Type B pancreatic cell (in vitro differentiated cells): ENCODE results near the gene ROR1. TPM values are rescaled to one million over a fixed set of nuclear protein-coding genes. Genes with fewer than 3 reads are reported as not detected.
A peak's percentile ranks its signal among the peaks of the same experiment; 100 is the strongest.

Experiments
- DNase-seq: peaks from one replicate; pipeline ENCODE4 v3.0.0; 2021; ENCODE audit warnings: mixed read lengths; ENCODE audit not compliant: unreplicated experiment; ENCODE audit errors: extremely low spot score
- H3K27ac Mint-ChIP-seq: 2 replicates; pipeline ENCODE4 v1.8.0; 2021; ENCODE audit warnings: mild to moderate bottlenecking, mixed read lengths
- H3K27me3 Mint-ChIP-seq: 2 replicates; pipeline ENCODE4 v1.8.0; 2021; ENCODE audit warnings: mixed read lengths
- H3K36me3 Mint-ChIP-seq: 2 replicates; pipeline ENCODE4 v1.8.0; 2021; ENCODE audit warnings: mixed read lengths
- H3K4me1 Mint-ChIP-seq: one replicate; pipeline ENCODE4 v1.8.0; 2021; ENCODE audit warnings: mixed read lengths; ENCODE audit not compliant: unreplicated experiment
- H3K4me3 Mint-ChIP-seq: 2 replicates; pipeline ENCODE4 v1.8.0; 2021; ENCODE audit warnings: mild to moderate bottlenecking, mixed read lengths
- H3K9me3 Mint-ChIP-seq: 2 replicates; pipeline ENCODE4 v1.8.0; 2021; ENCODE audit warnings: mixed read lengths
- CTCF ChIP-seq: fragments of 200-600 bp; sonication (generic); conservative IDR thresholded peaks from 2 replicates; pipeline ENCODE4 v1.5.0; 2021; ENCODE audit warnings: antibody characterized with exemption, mild to moderate bottlenecking
- total RNA-seq: library from RNA; stranded (reverse); gene quantifications from 2 replicates; pipeline ENCODE4 v1.2.1, GENCODE V29; 2021; ENCODE audit warnings: low replicate concordance

The ROR1 gene
- total RNA-seq, 1 donor from 2014 or later, result 32.0 TPM

- DNase-seq, result no peak
- Mint-ChIP-seq H3K36me3 (no peaks in the 10 kb centered on the region), H3K9me3 (no peaks in the 10 kb centered on the region), H3K27me3 (no peaks in the 10 kb centered on the region), H3K4me3 (no peak overlapping the region), H3K27ac (no peak overlapping the region), H3K4me1 (peaks cover 37% of the 10 kb centered on the region)
- TF ChIP-seq CTCF, result no peak
Measured at GRCh38 chr1:63799307-63799706, 25.5 kb downstream of the ROR1 start.

- H3K4me3 Mint-ChIP-seq, result no peak overlapping the region
- peaks cover 36% of the 10 kb centered on the region for H3K4me1 Mint-ChIP-seq
- no peak for DNase-seq
- H3K27ac Mint-ChIP-seq, result no peak overlapping the region
- no peaks in the 10 kb centered on the region for H3K9me3 Mint-ChIP-seq
- TF ChIP-seq CTCF, result no peak
- no peaks in the 10 kb centered on the region for H3K36me3 Mint-ChIP-seq
- no peaks in the 10 kb centered on the region for H3K27me3 Mint-ChIP-seq
Measured at GRCh38 chr1:63799820-63800219, 26.0 kb downstream of the ROR1 start.

GRCh38 chr1:63802109-63802508 lies 28.3 kb downstream of the ROR1 start:
- Mint-ChIP-seq H3K4me1 (peaks cover 36% of the 10 kb centered on the region), H3K4me3 (no peak overlapping the region), H3K36me3 (no peaks in the 10 kb centered on the region), H3K27me3 (no peaks in the 10 kb centered on the region), H3K27ac (no peak overlapping the region), H3K9me3 (no peaks in the 10 kb centered on the region)
- no peak for TF ChIP-seq CTCF
- no peak for DNase-seq

- no peak for TF ChIP-seq CTCF
- H3K9me3 Mint-ChIP-seq, result peaks cover 3% of the 10 kb centered on the region
- no peak overlapping the region for H3K4me3 Mint-ChIP-seq
- H3K4me1 Mint-ChIP-seq, result peaks cover 43% of the 10 kb centered on the region
- H3K27me3 Mint-ChIP-seq, result peaks cover 3% of the 10 kb centered on the region
- no peak overlapping the region for H3K27ac Mint-ChIP-seq
- peaks cover 13% of the 10 kb centered on the region for H3K36me3 Mint-ChIP-seq
- DNase-seq, result no peak
Measured at GRCh38 chr1:63804829-63805484, 31.1 kb downstream of the ROR1 start.

GRCh38 chr1:63807046-63807445 lies 33.2 kb downstream of the ROR1 start:
- Mint-ChIP-seq H3K4me1 (peaks cover 53% of the 10 kb centered on the region), H3K27me3 (peaks cover 9% of the 10 kb centered on the region), H3K4me3 (peak overlapping the region; percentile 19), H3K27ac (no peak overlapping the region), H3K9me3 (peaks cover 3% of the 10 kb centered on the region), H3K36me3 (peaks cover 13% of the 10 kb centered on the region)
- DNase-seq, result no peak
- no peak for TF ChIP-seq CTCF
